ENCODE measurements around the gene PAXIP1. TPM values are rescaled to one million over a fixed set of nuclear protein-coding genes. Genes with fewer than 3 reads are reported as not detected.

PAXIP1 gene
- polyA plus RNA-seq, 1 experiment, result 6.3 TPM

GRCh38 chr7:154967401-154967955 lies 35.4 kb downstream of the PAXIP1 start:
- Histone ChIP-seq H3K4me3 (ENCODE audit: low read depth, low read length) (no peak overlapping the region), H3K27ac (ENCODE audit: low read depth, low read length) (no peak overlapping the region), H3K9me3 (ENCODE audit: control insufficient read depth, insufficient read depth, low read length) (no peaks in the 10 kb centered on the region), H3K27me3 (ENCODE audit: control insufficient read depth, insufficient read depth, low read length) (no peaks in the 10 kb centered on the region)
- POLR2A ChIA-PET, result no interaction called here
- CTCF ChIA-PET, result no interaction called here
- DNase-seq (ENCODE audit: low read depth, low spot score), result no peak
- no peak for TF ChIP-seq CTCF (IDR thresholded peaks at IDR 0.05; ENCODE audit: low read depth, low read length)

DNA sequence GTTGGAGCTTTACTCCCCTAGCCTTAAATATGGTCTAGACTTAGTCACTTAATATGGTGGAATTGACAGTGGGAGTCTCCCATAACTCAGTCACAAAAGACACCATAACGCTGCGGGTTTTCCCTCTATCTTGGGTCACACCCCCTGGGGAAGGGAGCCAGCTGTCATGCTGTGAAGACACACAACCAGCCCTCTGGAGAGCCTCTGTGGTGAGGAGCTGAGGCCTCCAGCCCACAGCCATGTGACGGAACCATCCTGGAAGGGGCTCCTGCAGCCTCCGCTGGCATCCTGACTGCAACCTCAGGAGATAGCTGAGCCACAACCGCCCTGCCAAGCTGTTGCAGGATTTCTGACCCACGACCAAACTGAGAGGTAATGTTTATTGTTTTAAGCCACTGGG lies 37.9 kb downstream of the PAXIP1 start:
- Histone ChIP-seq H3K4me3 (ENCODE audit: low read depth, low read length) (no peak overlapping the region), H3K9me3 (ENCODE audit: control insufficient read depth, insufficient read depth, low read length) (no peaks in the 10 kb centered on the region), H3K27ac (ENCODE audit: low read depth, low read length) (no peak overlapping the region), H3K27me3 (ENCODE audit: control insufficient read depth, insufficient read depth, low read length) (no peaks in the 10 kb centered on the region)
- CTCF ChIA-PET, result interaction anchor here (1.2 to 2.1 kb wide), 3 partner anchors 12 to 380 kb away, joined by 4 to 8 read pairs (median 7); no protein-coding TSS in a partner anchor
- POLR2A ChIA-PET, result no interaction called here
- DNase-seq (ENCODE audit: low read depth, low spot score), result no peak
- TF ChIP-seq CTCF (IDR thresholded peaks at IDR 0.05; ENCODE audit: low read depth, low read length), result no peak

- Histone ChIP-seq H3K9me3 (ENCODE audit: control insufficient read depth, insufficient read depth, low read length) (no peaks in the 10 kb centered on the region), H3K4me3 (ENCODE audit: low read depth, low read length) (no peak overlapping the region), H3K27ac (ENCODE audit: low read depth, low read length) (no peak overlapping the region), H3K27me3 (ENCODE audit: control insufficient read depth, insufficient read depth, low read length) (no peaks in the 10 kb centered on the region)
- CTCF ChIA-PET, result interaction anchor here (1.4 kb wide), 1 partner anchor 33 kb away, joined by 12 read pairs; no protein-coding TSS in a partner anchor
- no peak for TF ChIP-seq CTCF (IDR thresholded peaks at IDR 0.05; ENCODE audit: low read depth, low read length)
- no peak for DNase-seq (ENCODE audit: low read depth, low spot score)
- POLR2A ChIA-PET, result no interaction called here
Measured at GRCh38 chr7:154960063-154960790, 42.7 kb downstream of the PAXIP1 start.

GRCh38 chr7:154956427-154956826 lies 46.5 kb downstream of the PAXIP1 start:
- no peak overlapping the region for H3K27ac ChIP-seq (ENCODE audit: low read depth, low read length)
- CTCF ChIA-PET, result interaction anchor here (1.8 to 2.9 kb wide), 2 partner anchors 29 to 389 kb away, joined by 6 to 12 read pairs; no protein-coding TSS in a partner anchor
- TF ChIP-seq CTCF (IDR thresholded peaks at IDR 0.05; ENCODE audit: low read depth, low read length), result no peak
- no peaks in the 10 kb centered on the region for H3K27me3 ChIP-seq (ENCODE audit: control insufficient read depth, insufficient read depth, low read length)
- POLR2A ChIA-PET, result no interaction called here
- H3K9me3 ChIP-seq (ENCODE audit: control insufficient read depth, insufficient read depth, low read length), result no peaks in the 10 kb centered on the region
- H3K4me3 ChIP-seq (ENCODE audit: low read depth, low read length), result no peak overlapping the region
- DNase-seq (ENCODE audit: low read depth, low spot score), result no peak

DNA sequence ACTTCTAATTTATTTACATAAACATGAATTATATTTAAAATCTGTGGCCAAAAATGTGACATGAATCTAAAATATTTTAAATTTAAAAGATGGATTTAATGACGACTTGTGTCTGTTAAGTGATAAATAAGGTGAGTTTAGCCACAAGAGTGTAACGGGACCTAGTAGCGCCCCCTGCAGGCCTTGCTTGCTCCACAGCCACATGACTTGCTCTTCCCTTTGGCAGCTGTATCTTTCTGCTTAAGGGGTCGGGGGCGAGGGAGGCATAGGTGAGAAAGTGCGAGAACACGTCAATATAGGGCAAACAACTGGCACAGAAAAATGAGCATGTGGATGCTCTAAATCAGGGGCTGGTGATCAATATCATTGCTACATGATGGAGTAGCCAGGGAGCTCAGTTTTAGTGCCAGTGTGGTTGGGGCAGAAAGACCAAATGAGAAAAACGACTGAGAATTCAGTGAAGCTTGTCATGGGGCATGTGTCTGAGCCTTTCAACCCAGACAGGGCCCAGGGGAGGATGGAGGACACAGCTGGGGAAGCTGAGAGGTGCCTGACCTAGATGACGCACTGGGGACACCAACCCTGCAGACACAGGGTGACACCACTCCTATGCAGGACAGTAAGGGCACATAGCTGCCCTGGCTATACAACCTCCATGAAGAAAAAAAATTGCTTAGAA lies 49.8 kb downstream of the PAXIP1 start:
- DNase-seq (ENCODE audit: low read depth, low spot score), result no peak
- Histone ChIP-seq H3K4me3 (ENCODE audit: low read depth, low read length) (no peak overlapping the region), H3K9me3 (ENCODE audit: control insufficient read depth, insufficient read depth, low read length) (no peaks in the 10 kb centered on the region), H3K27me3 (ENCODE audit: control insufficient read depth, insufficient read depth, low read length) (no peaks in the 10 kb centered on the region), H3K27ac (ENCODE audit: low read depth, low read length) (no peak overlapping the region)
- ChIA-PET CTCF (interaction anchor here (0.7 to 6.3 kb wide), 11 partner anchors 10 to 392 kb away, joined by 3 to 79 read pairs (median 4); no protein-coding TSS in a partner anchor), POLR2A (no interaction called here)
- peak; percentile 68 for TF ChIP-seq CTCF (IDR thresholded peaks at IDR 0.05; ENCODE audit: low read depth, low read length)

All from AG04450 (cell line).